AG04450 (cell line): ENCODE measurements around the gene NKIRAS2. TPM values are rescaled to one million over a fixed set of nuclear protein-coding genes. Genes with fewer than 3 reads are reported as not detected.
A peak's percentile ranks its signal among the peaks of the same experiment; 100 is the strongest.

Experiments used
- CTCF ChIA-PET: fragments of 300-600, 350-600 bp; formaldehyde crosslinking; extraction: SDS; loops from one replicate; lab custom pipeline; 2022; ENCODE audit warnings: antibody characterized with exemption, inconsistent platforms; lab: Charles Lee
- POLR2A ChIA-PET: fragments of 350-600 bp; formaldehyde crosslinking; extraction: SDS; loops from one replicate; lab custom pipeline; 2021; ENCODE audit warnings: antibody characterized with exemption, inconsistent platforms; lab: Yijun Ruan, JAX
- DNase-seq: peaks from one replicate; pipeline ENCODE4 v3.0.0-alpha.2; 2011; ENCODE audit warnings: low read depth, low spot score
- H3K27ac ChIP-seq: one replicate; pipeline ENCODE4 v1.5.1; 2012; ENCODE audit warnings: low read depth, low read length, control low read depth
- H3K27me3 ChIP-seq: one replicate; pipeline ENCODE4 v1.6.0; 2012; ENCODE audit warnings: low read length; ENCODE audit not compliant: control insufficient read depth, insufficient read depth
- H3K4me3 ChIP-seq: 2 replicates; pipeline ENCODE4 v1.5.1; 2011; ENCODE audit warnings: mild to moderate bottlenecking, low read depth, low read length, control low read depth
- H3K9me3 ChIP-seq: 2 replicates; pipeline ENCODE4 v1.5.1; 2012; ENCODE audit warnings: low read length; ENCODE audit not compliant: control insufficient read depth, insufficient read depth
- polyA plus RNA-seq: library from polyadenylated mRNA; depleted of rRNA; stranded (reverse); fragments of >200 nt; gene quantifications from 2 replicates; pipeline ENCODE4 v1.2.3, GENCODE V29; 2011
- TF ChIP-seq, protein P1 (sequence below): IDR thresholded peaks from 2 replicates; pipeline ENCODE4 v1.5.1; 2011; ENCODE audit warnings: low read depth, low read length, control low read depth, inconsistent platforms

The NKIRAS2 gene
- polyA plus RNA-seq, 1 experiment: 46.5 TPM

GRCh38 chr17:42016411-42016831 lies 3.5 kb upstream of the NKIRAS2 start:
- DNase-seq: no peak
- POLR2A ChIA-PET: interaction anchor here (1.3 to 1.4 kb wide), 3 partner anchors 10 to 91 kb away, joined by 3 to 8 read pairs (median 6); no protein-coding TSS in a partner anchor

DNA sequence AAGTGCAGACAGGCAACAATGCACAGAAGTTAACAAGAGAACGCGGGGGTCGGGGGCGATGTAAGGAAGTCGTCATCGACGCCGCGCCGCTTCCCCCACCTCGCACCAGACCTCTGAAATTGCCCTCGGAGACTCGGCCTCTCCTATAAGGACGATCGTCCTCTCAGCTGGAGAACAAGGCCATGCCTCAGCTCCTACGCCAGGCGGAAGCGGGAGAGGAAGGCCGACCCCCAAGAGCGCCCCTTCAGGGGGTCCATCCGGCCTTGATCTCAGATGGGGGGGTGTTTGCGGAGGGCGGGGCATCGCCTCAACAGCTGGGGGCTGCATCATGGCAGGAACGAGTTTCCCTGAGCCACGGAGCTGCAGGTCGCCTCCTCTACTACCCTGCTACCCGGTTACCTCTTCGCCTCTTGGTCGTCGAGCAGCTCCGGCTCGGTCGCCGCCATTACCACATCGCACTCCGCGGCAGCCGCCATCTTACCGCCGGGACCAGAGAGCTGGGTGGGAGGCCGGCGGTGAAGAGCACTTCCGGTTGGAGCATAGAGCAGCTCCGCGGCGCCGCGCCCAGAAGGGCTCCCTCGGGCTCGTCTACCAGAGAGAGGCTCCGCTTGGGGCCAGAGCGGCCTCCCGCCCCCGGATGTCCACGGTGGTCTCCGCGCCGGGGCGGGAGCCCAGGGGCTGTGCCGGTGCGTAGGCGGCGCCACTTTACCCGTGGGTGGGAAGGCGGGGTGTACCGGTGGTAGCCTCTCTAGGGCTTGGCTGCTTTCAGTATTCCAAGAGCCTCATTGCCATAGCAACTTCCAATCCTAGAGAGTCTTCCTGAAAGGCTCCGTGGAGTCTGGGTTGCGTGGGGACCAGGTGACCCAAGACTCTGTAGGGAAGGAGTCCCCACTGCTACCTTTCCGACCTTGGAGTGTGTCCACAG lies 2.7 kb upstream of the NKIRAS2 start, which contains the start of gene DNAJC7:
Gene DNAJC7 (minus strand): TSS at position 499 of the 925 bp plus-strand sequence. CDS start 23 bp downstream, at position 476.
- CTCF ChIA-PET: interaction anchor here (0.7 to 2.6 kb wide), 5 partner anchors 9 to 84 kb away, joined by 3 to 14 read pairs (median 4); no protein-coding TSS in a partner anchor
- H3K9me3 ChIP-seq: peaks cover 4% of the 10 kb centered on the region; the same call in 1 of the 2 replicates
- peak; percentile 68 for DNase-seq
- H3K4me3 ChIP-seq: peak within 1 kb of the TSS; percentile 99
- POLR2A ChIA-PET: interaction anchor here (0.6 to 1.9 kb wide), 12 partner anchors 9 to 328 kb away, joined by 3 to 8 read pairs (median 5); partner anchors contain the start of genes CNP and DHX58
- TF ChIP-seq, protein P1, sequence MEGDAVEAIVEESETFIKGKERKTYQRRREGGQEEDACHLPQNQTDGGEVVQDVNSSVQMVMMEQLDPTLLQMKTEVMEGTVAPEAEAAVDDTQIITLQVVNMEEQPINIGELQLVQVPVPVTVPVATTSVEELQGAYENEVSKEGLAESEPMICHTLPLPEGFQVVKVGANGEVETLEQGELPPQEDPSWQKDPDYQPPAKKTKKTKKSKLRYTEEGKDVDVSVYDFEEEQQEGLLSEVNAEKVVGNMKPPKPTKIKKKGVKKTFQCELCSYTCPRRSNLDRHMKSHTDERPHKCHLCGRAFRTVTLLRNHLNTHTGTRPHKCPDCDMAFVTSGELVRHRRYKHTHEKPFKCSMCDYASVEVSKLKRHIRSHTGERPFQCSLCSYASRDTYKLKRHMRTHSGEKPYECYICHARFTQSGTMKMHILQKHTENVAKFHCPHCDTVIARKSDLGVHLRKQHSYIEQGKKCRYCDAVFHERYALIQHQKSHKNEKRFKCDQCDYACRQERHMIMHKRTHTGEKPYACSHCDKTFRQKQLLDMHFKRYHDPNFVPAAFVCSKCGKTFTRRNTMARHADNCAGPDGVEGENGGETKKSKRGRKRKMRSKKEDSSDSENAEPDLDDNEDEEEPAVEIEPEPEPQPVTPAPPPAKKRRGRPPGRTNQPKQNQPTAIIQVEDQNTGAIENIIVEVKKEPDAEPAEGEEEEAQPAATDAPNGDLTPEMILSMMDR: 0 out of 2 replicates have a peak, but pooled peaks have one; percentile 6
- no peaks in the 10 kb centered on the region for H3K27me3 ChIP-seq
- H3K27ac ChIP-seq: peak within 1 kb of the TSS; percentile 87

More at GRCh38 chr17:42016411-42016831, 3.5 kb upstream of the NKIRAS2 start:
- CTCF ChIA-PET: interaction anchor here (0.7 to 2.6 kb wide), 7 partner anchors 9 to 320 kb away, joined by 3 to 14 read pairs (median 4); no protein-coding TSS in a partner anchor
- H3K4me3 ChIP-seq: peak overlapping the region; percentile 99
- TF ChIP-seq, protein P1: no peak
- peaks cover 4% of the 10 kb centered on the region; the same call in 1 of the 2 replicates for H3K9me3 ChIP-seq
- H3K27ac ChIP-seq: peak overlapping the region; percentile 87
- no peaks in the 10 kb centered on the region for H3K27me3 ChIP-seq

- TF ChIP-seq, protein P1: no peak
- Histone ChIP-seq H3K27me3 (no peaks in the 10 kb centered on the region), H3K9me3 (peaks cover 4% of the 10 kb centered on the region; the same call in 1 of the 2 replicates), H3K4me3 (peak overlapping the region; percentile 99), H3K27ac (peak overlapping the region; percentile 73)
- ChIA-PET CTCF (interaction anchor here (0.8 to 2.6 kb wide), 7 partner anchors 8 to 500 kb away, joined by 3 to 14 read pairs (median 4); no protein-coding TSS in a partner anchor), POLR2A (interaction anchor here (0.6 to 1.9 kb wide), 13 partner anchors 9 to 402 kb away, joined by 3 to 8 read pairs (median 5); partner anchors contain the start of genes CNP and DHX58)
- DNase-seq: no peak
These were observed 2.1 kb upstream of the NKIRAS2 start for GRCh38 chr17:42017866-42018200.

- CTCF ChIA-PET: interaction anchor here (0.8 to 2.5 kb wide), 8 partner anchors 16 to 499 kb away, joined by 3 to 9 read pairs (median 3); partner anchors contain the start of gene DHX58
- DNase-seq: no peak
- POLR2A ChIA-PET: interaction anchor here (0.6 to 1.9 kb wide), 4 partner anchors 8 to 402 kb away, joined by 3 to 7 read pairs (median 5); partner anchors contain the start of gene DHX58
- H3K27me3 ChIP-seq: no peaks in the 10 kb centered on the region
- peaks cover 4% of the 10 kb centered on the region; the same call in 1 of the 2 replicates for H3K9me3 ChIP-seq
- peak overlapping the region; percentile 73 for H3K27ac ChIP-seq
- peak overlapping the region; percentile 99 for H3K4me3 ChIP-seq
- TF ChIP-seq, protein P1: no peak
These were observed 1.6 kb upstream of the NKIRAS2 start for GRCh38 chr17:42018339-42018738.
